Trophoblast cell (in vitro differentiated cells and primary cell): Measurements from ENCODE around the gene CUBN.

Experiments
- DNase-seq, 2 donors: peaks; one replicate each; pipeline ENCODE4 v3.0.0-alpha.2; 2016
- H2AFZ ChIP-seq: 2 replicates; pipeline ENCODE4 v1.6.1; 2013; ENCODE audit warnings: low read length, moderate library complexity, mild to moderate bottlenecking; ENCODE audit not compliant: insufficient read depth, poor library complexity
- H2AK5ac ChIP-seq: 2 replicates; pipeline ENCODE4 v1.6.1; 2013; ENCODE audit warnings: mild to moderate bottlenecking, low read length
- H2BK120ac ChIP-seq: 2 replicates; pipeline ENCODE4 v1.6.1; 2013; ENCODE audit warnings: low read length, mild to moderate bottlenecking, moderate library complexity; ENCODE audit not compliant: insufficient read depth, poor library complexity
- H2BK12ac ChIP-seq: 2 replicates; pipeline ENCODE4 v1.6.1; 2013; ENCODE audit warnings: mild to moderate bottlenecking, low read length, moderate library complexity
- H2BK5ac ChIP-seq: 2 replicates; pipeline ENCODE4 v1.6.1; 2013; ENCODE audit warnings: low read length, low read depth, moderate library complexity, mild to moderate bottlenecking; ENCODE audit not compliant: poor library complexity
- H3K14ac ChIP-seq: 2 replicates; pipeline ENCODE4 v1.6.1; 2013; ENCODE audit warnings: mild to moderate bottlenecking, low read length
- H3K18ac ChIP-seq: 2 replicates; pipeline ENCODE4 v1.6.1; 2013; ENCODE audit warnings: mild to moderate bottlenecking, low read length
- H3K23ac ChIP-seq: 2 replicates; pipeline ENCODE4 v1.6.1; 2013; ENCODE audit warnings: low read length
- H3K27ac ChIP-seq: 2 replicates; pipeline ENCODE4 v1.5.1; 2013; ENCODE audit warnings: low read depth, mild to moderate bottlenecking, inconsistent platforms, low read length, moderate library complexity
- H3K27me3 ChIP-seq: 2 replicates; pipeline ENCODE4 v1.6.1; 2013; ENCODE audit warnings: inconsistent platforms, mild to moderate bottlenecking, low read length, moderate library complexity; ENCODE audit not compliant: insufficient read depth
- H3K36me3 ChIP-seq, 2 experiments: 1 replicate in 1 of 2; 2 replicates in 1 of 2; pipeline ENCODE4 v1.6.1; 2013; ENCODE audit warnings: low read length in 2 of 2, mild to moderate bottlenecking in 2 of 2, moderate library complexity in 1 of 2; ENCODE audit not compliant: insufficient read depth in 2 of 2, control insufficient read depth in 1 of 2
- H3K4ac ChIP-seq: 2 replicates; pipeline ENCODE4 v1.6.1; 2013; ENCODE audit warnings: low read depth, mild to moderate bottlenecking, low read length, moderate library complexity
- H3K4me1 ChIP-seq, 2 experiments: 1 replicate in 1 of 2; 2 replicates in 1 of 2; pipeline ENCODE4 v1.6.1; 2013; ENCODE audit warnings: low read length in 2 of 2, mild to moderate bottlenecking in 2 of 2, moderate library complexity in 1 of 2; ENCODE audit not compliant: insufficient read depth in 2 of 2, control insufficient read depth in 1 of 2
- H3K4me2 ChIP-seq: 2 replicates; pipeline ENCODE4 v1.6.1; 2013; ENCODE audit warnings: inconsistent platforms, mild to moderate bottlenecking, low read length, moderate library complexity
- H3K4me3 ChIP-seq: 2 replicates; pipeline ENCODE4 v1.5.1; 2013; ENCODE audit warnings: mild to moderate bottlenecking, low read depth, low read length, inconsistent platforms
- H3K79me1 ChIP-seq: one replicate; pipeline ENCODE4 v1.6.1; 2013; ENCODE audit warnings: low read length
- H3K79me2 ChIP-seq: 2 replicates; pipeline ENCODE4 v1.6.1; 2013; ENCODE audit warnings: low read length, mild to moderate bottlenecking; ENCODE audit not compliant: control insufficient read depth, insufficient read depth, poor library complexity
- H3K9ac ChIP-seq: 2 replicates; pipeline ENCODE4 v1.6.1; 2013; ENCODE audit warnings: mild to moderate bottlenecking, low read length
- H3K9me3 ChIP-seq: 2 replicates; pipeline ENCODE4 v1.6.1; 2013; ENCODE audit warnings: low read depth, mild to moderate bottlenecking, control low read depth, inconsistent platforms, low read length; ENCODE audit not compliant: insufficient read depth
- H4K12ac ChIP-seq: 2 replicates; pipeline ENCODE4 v1.6.1; 2013; ENCODE audit warnings: low read depth, mild to moderate bottlenecking, low read length, moderate library complexity
- H4K8ac ChIP-seq: 2 replicates; pipeline ENCODE4 v1.6.1; 2013; ENCODE audit warnings: low read depth, mild to moderate bottlenecking, low read length, moderate library complexity
- H4K91ac ChIP-seq: one replicate; pipeline ENCODE4 v1.6.1; 2013; ENCODE audit warnings: low read depth, mild to moderate bottlenecking, low read length, moderate library complexity
- WGBS: extraction: QIAGEN DNeasy Blood & Tissue Kit; methylation state at CpG from one replicate; pipeline ENCODE4 v1.1.7; 2013; ENCODE audit warnings: missing lambda C conversion rate; ENCODE audit not compliant: insufficient read length, insufficient coverage; ENCODE audit errors: extremely low coverage; 5-methylcytosine and 5-hydroxymethylcytosine counted together

The CUBN gene

GRCh38 chr10:17029581-17030271 lies 99.9 kb downstream of the CUBN start:
- Histone ChIP-seq H3K4me2 (no peak overlapping the region), H2BK12ac (peak overlapping the region; percentile 68)

GRCh38 chr10:17029239-17029580 lies 100.4 kb downstream of the CUBN start:
- Histone ChIP-seq H3K27me3 (no peaks in the 10 kb centered on the region), H3K4me1 (peaks cover 8 to 12% of the 10 kb centered on the region in 2 experiments), H3K79me2 (no peaks in the 10 kb centered on the region), H3K4me2 (no peak overlapping the region), H4K12ac (no peak overlapping the region), H2AFZ (no peak overlapping the region), H3K23ac (no peak overlapping the region), H3K4ac (no peak overlapping the region), H3K18ac (no peak overlapping the region), H3K27ac (no peak overlapping the region), H4K91ac (no peak overlapping the region), H4K8ac (no peak overlapping the region), H3K4me3 (no peak overlapping the region), H3K9ac (no peak overlapping the region), H3K36me3 (no peaks in the 10 kb centered on the region), H2AK5ac (no peak overlapping the region), H2BK12ac (no peak overlapping the region), H2BK5ac (no peak overlapping the region), H3K79me1 (peaks cover 4% of the 10 kb centered on the region), H3K9me3 (no peaks in the 10 kb centered on the region), H2BK120ac (no peak overlapping the region), H3K14ac (no peak overlapping the region)
- DNase-seq = no peak
- WGBS = no CpG with 5 or more reads among the region's 4 CpGs

More at GRCh38 chr10:17029581-17030271, 99.9 kb downstream of the CUBN start:
- DNase-seq = peak; percentile 25 to 59
- peak overlapping the region; percentile 51 for H4K8ac ChIP-seq
- no CpG with 5 or more reads among the region's 9 CpGs for WGBS
- H3K4me1 ChIP-seq = peaks cover 8 to 9% of the 10 kb centered on the region in 2 experiments
- peaks cover 2% of the 10 kb centered on the region for H3K79me1 ChIP-seq
- H3K27ac ChIP-seq = peak overlapping the region; percentile 42
- peak overlapping the region; percentile 54 for H2AFZ ChIP-seq
- H3K18ac ChIP-seq = no peak overlapping the region
- H2BK5ac ChIP-seq = peak overlapping the region; percentile 69
- H3K23ac ChIP-seq = no peak overlapping the region
- H3K36me3 ChIP-seq = no peaks in the 10 kb centered on the region
- H2BK120ac ChIP-seq = no peak overlapping the region
- peak overlapping the region; percentile 46 for H4K12ac ChIP-seq
- H3K27me3 ChIP-seq = no peaks in the 10 kb centered on the region
- H3K4me3 ChIP-seq = no peak overlapping the region
- no peak overlapping the region for H2AK5ac ChIP-seq
- H3K4ac ChIP-seq = no peak overlapping the region
- peak overlapping the region; percentile 53 for H3K14ac ChIP-seq
- no peak overlapping the region for H4K91ac ChIP-seq
- no peaks in the 10 kb centered on the region for H3K9me3 ChIP-seq
- H3K9ac ChIP-seq = no peak overlapping the region
- no peaks in the 10 kb centered on the region for H3K79me2 ChIP-seq

- H4K91ac ChIP-seq = no peak overlapping the region
- no peaks in the 10 kb centered on the region for H3K36me3 ChIP-seq
- H3K4me3 ChIP-seq = no peak overlapping the region
- H4K12ac ChIP-seq = no peak overlapping the region
- no peak overlapping the region for H3K14ac ChIP-seq
- no peak overlapping the region for H2BK12ac ChIP-seq
- WGBS = no CpG with 5 or more reads among the region's 4 CpGs
- H4K8ac ChIP-seq = no peak overlapping the region
- H3K9ac ChIP-seq = no peak overlapping the region
- no peaks in the 10 kb centered on the region for H3K79me2 ChIP-seq
- peaks cover 8 to 13% of the 10 kb centered on the region in 2 experiments for H3K4me1 ChIP-seq
- no peak overlapping the region for H2AFZ ChIP-seq
- H3K27ac ChIP-seq = no peak overlapping the region
- no peaks in the 10 kb centered on the region for H3K27me3 ChIP-seq
- H3K18ac ChIP-seq = no peak overlapping the region
- no peak overlapping the region for H2AK5ac ChIP-seq
- H3K23ac ChIP-seq = no peak overlapping the region
- peaks cover 4% of the 10 kb centered on the region for H3K79me1 ChIP-seq
- no peak overlapping the region for H3K4ac ChIP-seq
- no peaks in the 10 kb centered on the region for H3K9me3 ChIP-seq
- DNase-seq = no peak
- no peak overlapping the region for H3K4me2 ChIP-seq
- no peak overlapping the region for H2BK120ac ChIP-seq
- H2BK5ac ChIP-seq = no peak overlapping the region
Measured at GRCh38 chr10:17028798-17029197, 100.8 kb downstream of the CUBN start.

GRCh38 chr10:17026686-17027485 lies 102.7 kb downstream of the CUBN start:
- Histone ChIP-seq H4K91ac (peak overlapping the region; percentile 39), H4K8ac (no peak overlapping the region), H2AK5ac (no peak overlapping the region), H3K36me3 (no peaks in the 10 kb centered on the region), H3K18ac (no peak overlapping the region), H2BK120ac (no peak overlapping the region), H3K4me2 (no peak overlapping the region), H3K27me3 (no peaks in the 10 kb centered on the region), H2BK5ac (no peak overlapping the region), H3K4ac (no peak overlapping the region), H3K4me3 (no peak overlapping the region), H3K27ac (no peak overlapping the region), H3K79me2 (no peaks in the 10 kb centered on the region), H3K4me1 (peaks cover 8 to 14% of the 10 kb centered on the region in 2 experiments), H4K12ac (no peak overlapping the region), H3K9ac (no peak overlapping the region), H3K14ac (no peak overlapping the region), H2AFZ (no peak overlapping the region), H2BK12ac (no peak overlapping the region), H3K79me1 (peaks cover 4% of the 10 kb centered on the region), H3K23ac (no peak overlapping the region), H3K9me3 (no peaks in the 10 kb centered on the region)
- WGBS = no CpG with 5 or more reads among the region's 6 CpGs
- DNase-seq = peak; percentile 6 to 27
